H1 (cell line): ENCODE data around the gene SLC46A3. TPM values are rescaled to one million over a fixed set of nuclear protein-coding genes. Genes with fewer than 3 reads are reported as not detected.

Experiments
- CTCF ChIA-PET: fragments of 300-600 bp; sonication (Branson Sonifier 250); formaldehyde crosslinking; loops from one replicate; lab custom pipeline; 2021; ENCODE audit not compliant: partially characterized antibody; lab: Charles Lee
- POLR2A ChIA-PET: fragments of 300-600 bp; sonication (Branson Sonifier 250); formaldehyde crosslinking; loops from one replicate; lab custom pipeline; 2021; ENCODE audit warnings: inconsistent platforms; ENCODE audit not compliant: partially characterized antibody; lab: Charles Lee
- DNase-seq, 2 experiments: peaks; one replicate each; pipeline versions ENCODE4 v3.0.0 to v3.0.0-alpha.2; 2010 to 2022; ENCODE audit warnings: low spot score in 2 of 2, low read depth in 1 of 2, mixed read lengths in 1 of 2
- FAIRE-seq: peaks from 2 replicates; lab custom pipeline; 2011; peaks lifted over from hg19 to GRCh38; lab: Jason Lieb, UNC
- H2AFZ ChIP-seq: 2 replicates; pipeline ENCODE4 v1.8.1; 2012; ENCODE audit warnings: low read length, inconsistent platforms
- H2AK5ac ChIP-seq: 2 replicates; pipeline ENCODE4 v1.6.1; 2013; ENCODE audit warnings: low read depth, low read length
- H2BK120ac ChIP-seq: replicated peaks from 2 replicates; pipeline ENCODE3; 2013; ENCODE audit warnings: low read depth, low read length, inconsistent platforms
- H2BK12ac ChIP-seq: 2 replicates; pipeline ENCODE4 v1.6.1; 2013; ENCODE audit warnings: low read depth, low read length
- H2BK15ac ChIP-seq: 2 replicates; pipeline ENCODE4 v1.6.1; 2013; ENCODE audit warnings: low read length
- H2BK20ac ChIP-seq: 2 replicates; pipeline ENCODE4 v1.6.1; 2013; ENCODE audit warnings: low read length
- H2BK5ac ChIP-seq: 2 replicates; pipeline ENCODE4 v1.6.1; 2013; ENCODE audit warnings: low read depth, low read length
- H3K14ac ChIP-seq: 2 replicates; pipeline ENCODE4 v1.6.1; 2013; ENCODE audit warnings: inconsistent platforms; ENCODE audit not compliant: insufficient read length
- H3K18ac ChIP-seq: 2 replicates; pipeline ENCODE4 v1.6.1; 2013; ENCODE audit warnings: low read length; ENCODE audit errors: extremely low read depth
- H3K23ac ChIP-seq: 2 replicates; pipeline ENCODE4 v1.6.1; 2013; ENCODE audit warnings: inconsistent platforms; ENCODE audit not compliant: insufficient read length
- H3K23me2 ChIP-seq: 2 replicates; pipeline ENCODE4 v1.6.1; 2013; ENCODE audit warnings: low read depth, low read length
- H3K27ac ChIP-seq: 2 replicates; pipeline ENCODE4 v1.6.1; 2011; ENCODE audit warnings: low read depth, low read length, inconsistent platforms
- H3K27me3 ChIP-seq, 4 experiments: replicated peaks in 1 of 4; 1 replicate in 1 of 4; 2 replicates in 3 of 4; pipeline versions ENCODE4 v1.6.1 to v1.8.1; 2011 to 2013; ENCODE audit warnings: low read length in 3 of 4, mild to moderate bottlenecking in 3 of 4, inconsistent platforms in 2 of 4, mixed read lengths in 2 of 4, moderate library complexity in 1 of 4; ENCODE audit not compliant: control insufficient read depth in 3 of 4, insufficient read depth in 3 of 4; ENCODE audit errors: extremely low read depth in 1 of 4
- H3K36me3 ChIP-seq, 4 experiments: 2 replicates each; pipeline versions ENCODE4 v1.6.1 to v1.8.1; 2011 to 2013; ENCODE audit warnings: mild to moderate bottlenecking in 4 of 4, low read length in 3 of 4, moderate library complexity in 2 of 4, control low read depth in 1 of 4, inconsistent platforms in 1 of 4; ENCODE audit not compliant: insufficient read depth in 4 of 4, control insufficient read depth in 2 of 4
- H3K4ac ChIP-seq: replicated peaks from 2 replicates; pipeline ENCODE3; 2013; ENCODE audit warnings: low read length, low read depth, mixed read lengths, inconsistent platforms; ENCODE audit not compliant: insufficient read length
- H3K4me1 ChIP-seq, 4 experiments: replicated peaks in 1 of 4; 1 replicate in 1 of 4; 2 replicates in 3 of 4; pipeline versions ENCODE4 v1.6.1 to v1.8.1; 2011 to 2013; ENCODE audit warnings: low read length in 3 of 4, inconsistent platforms in 2 of 4, mixed read lengths in 1 of 4; ENCODE audit not compliant: insufficient read depth in 4 of 4, control insufficient read depth in 3 of 4
- H3K4me2 ChIP-seq, 2 experiments: 2 replicates each; pipeline versions ENCODE4 v1.6.1 to v1.8.1; 2011 to 2013; ENCODE audit warnings: low read depth in 2 of 2, low read length in 2 of 2, control low read depth in 1 of 2, inconsistent platforms in 1 of 2, mild to moderate bottlenecking in 1 of 2; ENCODE audit not compliant: insufficient read depth in 1 of 2
- H3K4me3 ChIP-seq, 4 experiments: fragments of 200-600, 300-600 bp in 1 of 4; sonication (generic), shearing (Covaris generic), sonication (Bioruptor Twin) in 1 of 4; 2 replicates each; pipeline versions ENCODE4 v1.5.1 to v1.8.1; 2011 to 2016; ENCODE audit warnings: low read length in 4 of 4, low read depth in 3 of 4, control low read depth in 2 of 4, inconsistent platforms in 2 of 4, mild to moderate bottlenecking in 2 of 4, mixed read lengths in 1 of 4, moderate library complexity in 1 of 4; ENCODE audit not compliant: insufficient read depth in 2 of 4; ENCODE audit errors: extremely low read depth in 1 of 4
- H3K56ac ChIP-seq: replicated peaks from 2 replicates; pipeline ENCODE3; 2013; ENCODE audit warnings: low read depth, mild to moderate bottlenecking, mixed read lengths, low read length, inconsistent platforms; ENCODE audit not compliant: insufficient read length
- H3K79me1 ChIP-seq: 2 replicates; pipeline ENCODE4 v1.6.1; 2013; ENCODE audit warnings: low read depth, low read length, control low read depth
- H3K79me2 ChIP-seq, 2 experiments: 2 replicates each; pipeline versions ENCODE4 v1.6.1 to v1.8.1; 2012 to 2013; ENCODE audit warnings: low read length in 2 of 2, mild to moderate bottlenecking in 2 of 2, inconsistent platforms in 1 of 2; ENCODE audit not compliant: insufficient read depth in 2 of 2, control insufficient read depth in 1 of 2
- H3K9ac ChIP-seq, 4 experiments: replicated peaks in 1 of 4; 1 replicate in 1 of 4; 2 replicates in 3 of 4; pipeline versions ENCODE4 v1.6.1 to v1.8.1; 2011 to 2013; ENCODE audit warnings: low read depth in 3 of 4, low read length in 3 of 4, control low read depth in 2 of 4, mild to moderate bottlenecking in 2 of 4, moderate library complexity in 2 of 4, inconsistent platforms in 1 of 4; ENCODE audit errors: extremely low read depth in 1 of 4
- H3K9me3 ChIP-seq, 2 experiments: 2 replicates each; pipeline versions ENCODE4 v1.6.1 to v1.8.1; 2012 to 2013; ENCODE audit warnings: mild to moderate bottlenecking in 2 of 2, moderate library complexity in 2 of 2, control low read depth in 1 of 2, inconsistent platforms in 1 of 2, low read depth in 1 of 2, low read length in 1 of 2, mixed read lengths in 1 of 2; ENCODE audit not compliant: insufficient read depth in 2 of 2
- H4K20me1 ChIP-seq, 2 experiments: replicated peaks in 1 of 2; 2 replicates each; pipeline versions ENCODE3 to v1.8.1; 2011 to 2013; ENCODE audit warnings: inconsistent platforms in 2 of 2, low read length in 2 of 2, mild to moderate bottlenecking in 1 of 2; ENCODE audit not compliant: insufficient read depth in 2 of 2, control insufficient read depth in 1 of 2
- H4K5ac ChIP-seq: 2 replicates; pipeline ENCODE4 v1.6.1; 2013; ENCODE audit warnings: low read length, low read depth, mixed read lengths, inconsistent platforms; ENCODE audit not compliant: insufficient read length
- H4K8ac ChIP-seq: 2 replicates; pipeline ENCODE4 v1.8.0; 2013; ENCODE audit warnings: mild to moderate bottlenecking, moderate library complexity, low read length, inconsistent platforms; ENCODE audit not compliant: insufficient read depth; ENCODE audit errors: extremely low read depth
- H4K91ac ChIP-seq: replicated peaks from 2 replicates; pipeline ENCODE3; 2013; ENCODE audit warnings: low read length, mixed read lengths, inconsistent platforms; ENCODE audit not compliant: insufficient read length
- ASH2L ChIP-seq: fragments of 200-600, 300-600 bp; sonication (generic); IDR thresholded peaks from one replicate; pipeline ENCODE4 v1.7.1; 2017; ENCODE audit warnings: low read length
- GABPA ChIP-seq: IDR thresholded peaks from 2 replicates; pipeline ENCODE4 v1.6.1; 2011; ENCODE audit warnings: mild to moderate bottlenecking, low read length, moderate library complexity, borderline replicate concordance; ENCODE audit not compliant: insufficient read depth
- HDAC2 ChIP-seq, 2 experiments: fragments of 300-600 bp in 1 of 2; sonication (generic) in 1 of 2; IDR thresholded peaks; 2 replicates each; pipeline ENCODE4 v1.6.1; 2011 to 2012; ENCODE audit warnings: low read depth in 2 of 2, low read length in 2 of 2, mild to moderate bottlenecking in 2 of 2, moderate library complexity in 2 of 2, borderline replicate concordance in 1 of 2, inconsistent platforms in 1 of 2
- HDAC6 ChIP-seq: IDR thresholded peaks from one replicate; pipeline ENCODE4 v1.7.1; 2012; ENCODE audit warnings: low read depth, mild to moderate bottlenecking, inconsistent platforms, low read length, moderate library complexity
- KDM5A ChIP-seq: fragments of 200-600 bp; IDR thresholded peaks from 2 replicates; pipeline ENCODE4 v1.7.1; 2012; ENCODE audit warnings: mild to moderate bottlenecking, low read length, inconsistent platforms, mixed read lengths
- MAFK ChIP-seq: IDR thresholded peaks from 2 replicates; pipeline ENCODE4 v1.6.1; 2012; ENCODE audit warnings: low read depth, mild to moderate bottlenecking, improper control_type of control experiment, low read length
- POLR2A ChIP-seq, 2 experiments: IDR thresholded peaks; 1 replicate in 1 of 2; 2 replicates in 1 of 2; pipeline ENCODE4 v1.6.1; 2011; ENCODE audit warnings: low read depth in 2 of 2, low read length in 2 of 2, mild to moderate bottlenecking in 2 of 2; ENCODE audit errors: control extremely low read depth in 1 of 2
- TAF7 ChIP-seq: optimal IDR thresholded peaks from 2 replicates; pipeline ENCODE3; 2011; ENCODE audit warnings: low read depth, mild to moderate bottlenecking, inconsistent platforms, low read length, moderate library complexity, borderline replicate concordance
- TCF12 ChIP-seq: IDR thresholded peaks from 2 replicates; pipeline ENCODE4 v1.6.1; 2011; ENCODE audit warnings: low read depth, mild to moderate bottlenecking, low read length
- TEAD4 ChIP-seq: IDR thresholded peaks from 2 replicates; pipeline ENCODE4 v1.6.1; 2012; ENCODE audit warnings: low read depth, low read length, inconsistent platforms, mixed read lengths
- ZNF274 ChIP-seq: IDR thresholded peaks from 2 replicates; pipeline ENCODE4 v1.7.0; 2012; ENCODE audit warnings: low read length, borderline replicate concordance; ENCODE audit errors: extremely low read depth
- WGBS, 2 experiments: shearing (Covaris generic) in 1 of 2; methylation state at CpG; one replicate each; pipeline versions ENCODE4 v1.1.6 to v1.1.7; 2013 to 2015; ENCODE audit warnings: low lambda C conversion rate in 2 of 2, mixed read lengths in 2 of 2, inconsistent platforms in 1 of 2, low coverage in 1 of 2, missing lambda C conversion rate in 1 of 2; ENCODE audit not compliant: insufficient replicate concordance in 2 of 2, insufficient coverage in 1 of 2, insufficient read length in 1 of 2; ENCODE audit errors: extremely low coverage in 1 of 2, missing lambda C conversion rate in 1 of 2; 5-methylcytosine and 5-hydroxymethylcytosine counted together
- polyA plus RNA-seq, 7 experiments: library from polyadenylated mRNA; depleted of rRNA in 3 of 7; stranded (reverse) in 5 of 7; unstranded in 2 of 7; fragments of >200 nt in 5 of 7; fragments of 200-250 nt in 2 of 7; gene quantifications; 1 replicate in 5 of 7; 2 replicates in 1 of 7; 4 replicates in 1 of 7; pipeline versions ENCODE4 v1.2.1 to v1.2.3, GENCODE V29; 2011 to 2013; ENCODE audit warnings: missing spikeins in 2 of 7, mixed read lengths in 2 of 7
- total RNA-seq: library from RNA; stranded (reverse); fragmentation: NEBNext Ultra II Directional; extraction: Animal tissue kit (Norgen Biotek cat#: 25700); gene quantifications from 2 replicates; pipeline ENCODE4 v1.2.1, GENCODE V29; 2021

Gene SLC46A3
- total and polyA plus RNA-seq, 2 of the 8 experiments (the other 6 are each of a cell fraction or from before 2014, with no cell fraction given), result 0.39 to 0.67 TPM

- H2AFZ ChIP-seq, result peak within 1 kb of the TSS; percentile 37; the same call in 1 of the 2 replicates
- CTCF ChIA-PET, result interaction anchor here (0.8 to 1.7 kb wide), 5 partner anchors 19 to 262 kb away, joined by 3 to 7 read pairs (median 4); no protein-coding TSS in a partner anchor
- no peak within 1 kb of the TSS for H3K4ac ChIP-seq
- 2% methylated on average over 51 of the region's 64 CpGs; no CpG with 5 or more reads in 1 of the 2 experiments for WGBS, 2 experiments
- H3K9me3 ChIP-seq, result no peaks in the 10 kb centered on the region
- H3K9ac ChIP-seq, result peak within 1 kb of the TSS; percentile 63 to 93 (median 72)
- peaks cover 3 to 12% (median 8%) of the 10 kb centered on the region in 4 experiments; a peak in 6 of 7 replicates for H3K4me1 ChIP-seq
- DNase-seq, result peak; percentile 41 to 85
- peak within 1 kb of the TSS; percentile 67 for H4K5ac ChIP-seq
- peak within 1 kb of the TSS; percentile 76; the same call in 1 of the 2 replicates for H2BK5ac ChIP-seq
- H3K4me2 ChIP-seq, result peak within 1 kb of the TSS; percentile 80 to 82
- POLR2A ChIA-PET, result interaction anchor here (0.8 to 1.9 kb wide), 7 partner anchors 22 to 335 kb away, joined by 3 to 4 read pairs (median 3); partner anchors contain the start of gene FLT1
- no peak within 1 kb of the TSS for H3K14ac ChIP-seq
- peak within 1 kb of the TSS; percentile 65 for H3K27ac ChIP-seq
- peak within 1 kb of the TSS; percentile 93 to 99 (median 95) for H3K4me3 ChIP-seq
- H4K8ac ChIP-seq, result peak within 1 kb of the TSS; percentile 96
- H3K56ac ChIP-seq, result peak within 1 kb of the TSS; percentile 32
- H2BK120ac ChIP-seq, result peak within 1 kb of the TSS; percentile 75
- 0 out of 2 replicates have a peak within 1 kb of the TSS, but pooled peaks have one; percentile 48 for H2AK5ac ChIP-seq
- no peak within 1 kb of the TSS for H2BK15ac ChIP-seq
- no peak within 1 kb of the TSS for H4K91ac ChIP-seq
- H2BK20ac ChIP-seq, result no peak within 1 kb of the TSS
- peaks cover 22 to 72% of the 10 kb centered on the region in 2 experiments for H3K79me2 ChIP-seq
- H3K27me3 ChIP-seq, result no peaks in the 10 kb centered on the region
- peaks cover 4 to 6% of the 10 kb centered on the region in 2 experiments for H4K20me1 ChIP-seq
- no peak within 1 kb of the TSS for H2BK12ac ChIP-seq
- H3K23me2 ChIP-seq, result no peaks in the 10 kb centered on the region
- FAIRE-seq, result no peak
- H3K23ac ChIP-seq, result no peak within 1 kb of the TSS
- H3K18ac ChIP-seq, result peak within 1 kb of the TSS; percentile 53; the same call in 1 of the 2 replicates
- H3K36me3 ChIP-seq, result peaks cover 9 to 15% (median 14%) of the 10 kb centered on the region in 4 experiments
- H3K79me1 ChIP-seq, result peaks cover 5% of the 10 kb centered on the region
- TF ChIP-seq POLR2A (IDR thresholded peaks at IDR 0.05; ENCODE audit: control extremely low read depth in 1 of 2, low read depth in 2 of 2, low read length in 2 of 2), result peak; percentile 72 to 91
- 0 out of 2 replicates have a peak, but pooled peaks have one; percentile 19 for TF ChIP-seq KDM5A
- TF ChIP-seq ASH2L, result peak; percentile 90
- TF ChIP-seq TCF12, result no peak
- TF ChIP-seq TAF7, result peak; percentile 73
- TF ChIP-seq GABPA, result peak; percentile 96
- no peak for TF ChIP-seq TEAD4
- no peak for TF ChIP-seq HDAC6
- no peak for TF ChIP-seq MAFK
- TF ChIP-seq HDAC2 (IDR thresholded peaks at IDR 0.05; ENCODE audit: borderline replicate concordance in 1 of 2, low read depth in 2 of 2, low read length in 2 of 2), result peak; percentile 42 to 64; a peak in 1 of 4 replicates
- no peak for TF ChIP-seq ZNF274
Observed at GRCh38 chr13:28658796-28659620, 59.8 kb downstream of the SLC46A3 start, which contains the start of gene POMP. Gene POMP (plus strand): TSS chr13:28659130. CDS start chr13:28659185, 55 bp downstream.
